Purkinje cell (primary cell): ENCODE measurements around the gene RARG. TPM values are rescaled to one million over a fixed set of nuclear protein-coding genes. Genes with fewer than 3 reads are reported as not detected.

Experiments
- polyA plus RNA-seq: library from polyadenylated mRNA; unstranded; fragments of >200 nt; fragmentation: Nextera tagmentation; gene quantifications from 2 replicates; pipeline ENCODE4 v1.2.1, GENCODE V29; 2014

Gene RARG
- 0.32 and 0.74 TPM in 2 replicates for polyA plus RNA-seq

GRCh38 chr12:53231921-53232645, at the start of gene RARG:
Gene RARG, minus strand, starts transcription at chr12:53232209. Its CDS starts 4,664 bp downstream, at chr12:53227545.

DNA sequence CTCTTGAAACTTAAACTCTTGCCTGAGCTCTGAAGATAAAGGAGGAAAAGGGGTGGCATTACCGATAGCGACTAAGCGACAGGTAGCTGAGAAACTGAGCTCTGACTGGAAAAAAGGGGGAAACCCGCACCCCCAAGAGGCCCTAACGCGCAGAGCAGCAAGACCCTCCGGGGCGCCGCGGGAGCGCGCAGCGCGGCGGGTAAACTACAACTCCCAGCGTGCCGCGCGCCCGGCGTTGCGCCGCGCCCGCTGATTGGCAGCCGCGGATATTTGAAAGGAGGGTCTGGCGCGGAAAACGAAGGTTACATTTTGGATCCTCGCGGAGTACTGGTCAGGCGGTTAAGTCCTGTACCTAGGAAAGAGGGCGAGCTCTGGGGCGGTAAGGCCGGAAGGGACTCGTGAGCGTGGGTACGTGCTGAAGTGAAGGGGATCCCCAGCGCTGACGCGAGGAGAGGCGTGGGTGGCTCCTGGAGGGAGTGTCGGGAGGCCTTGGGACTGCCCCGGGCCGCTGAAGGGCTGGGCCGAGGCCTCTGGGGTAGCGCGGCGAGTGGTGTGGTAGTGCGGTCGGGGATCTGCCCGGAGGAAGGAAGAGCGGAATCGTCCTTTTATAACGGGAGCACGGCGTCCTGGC, 36.1 kb upstream of the RARG start, which contains the start of gene ESPL1:
Gene ESPL1, plus strand, starts transcription at position 301 of the 631 bp plus-strand sequence. CDS start 468 bp downstream, outside the sequence.

GRCh38 chr12:53207042-53207441, 25.0 kb downstream of the RARG start, which contains the start of gene ITGB7:
Gene ITGB7, minus strand, starts transcription at chr12:53207251. Its CDS starts 6,808 bp downstream, at chr12:53200443.

GRCh38 chr12:53180220-53180930, 51.6 kb downstream of the RARG start, which contains the start of the genes CSAD and ZNF740:
Gene CSAD, minus strand, starts transcription at chr12:53180925. Its CDS starts 7,455 bp downstream, at chr12:53173470.
Gene ZNF740, plus strand, starts transcription at chr12:53180722. Its CDS starts 1,262 bp downstream, at chr12:53181984.

Other genes with a start within 250 kb of the RARG start
- 33.8 and 44.0 TPM in 2 replicates for gene EIF4B, start 225.8 kb downstream of the RARG start, polyA plus RNA-seq
- gene TNS2, start 182.1 kb downstream of the RARG start, polyA plus RNA-seq: 1.1 TPM in 1 of 2 replicates, not detected in the other
- gene SPRYD3, start 152.8 kb downstream of the RARG start, polyA plus RNA-seq: 25.0 and 26.0 TPM in 2 replicates
- 17.2 and 27.8 TPM in 2 replicates for gene IGFBP6, start 134.5 kb downstream of the RARG start, polyA plus RNA-seq
- gene SOAT2, start 128.7 kb downstream of the RARG start, polyA plus RNA-seq: not detected in 2 replicates
- 1.6 and 2.4 TPM in 2 replicates for gene ZNF740, start 51.5 kb downstream of the RARG start, polyA plus RNA-seq
- 23.6 and 24.3 TPM in 2 replicates for gene CSAD, start 51.3 kb downstream of the RARG start, polyA plus RNA-seq
- not detected in 2 replicates for gene ITGB7, start 25.0 kb downstream of the RARG start, polyA plus RNA-seq
- gene ESPL1, start 36.1 kb upstream of the RARG start, polyA plus RNA-seq: not detected in 2 replicates
- gene PFDN5, start 63.3 kb upstream of the RARG start, polyA plus RNA-seq: 1,122 and 1,202 TPM in 2 replicates
- 60.1 and 92.0 TPM in 2 replicates for gene MYG1, start 67.5 kb upstream of the RARG start, polyA plus RNA-seq
- gene AAAS, start 89.4 kb upstream of the RARG start, polyA plus RNA-seq: 6.3 and 19.0 TPM in 2 replicates
- gene SP7, start 104.1 kb upstream of the RARG start, polyA plus RNA-seq: not detected in 2 replicates
- 1.1 and 2.2 TPM in 2 replicates for gene SP1, start 148.0 kb upstream of the RARG start, polyA plus RNA-seq
- not detected in 2 replicates for gene AMHR2, start 191.6 kb upstream of the RARG start, polyA plus RNA-seq
- 89.8 and 98.6 TPM in 2 replicates for gene PRR13, start 209.5 kb upstream of the RARG start, polyA plus RNA-seq
- gene PCBP2, start 219.9 kb upstream of the RARG start, polyA plus RNA-seq: 111 and 125 TPM in 2 replicates